Activated T-helper 2 cell treated with anti-CD3 and anti-CD28 coated beads, Interferon-gamma antibody, Interleukin-2, Interleukin-4, amounts not matched to agents 10 μg/mL and 5 μg/mL and 100 μg/mL, durations not matched to agents 14 hours and 24 hours and 36 hours (primary cell): Measurements from ENCODE around the gene SLC2A9. TPM values are rescaled to one million over a fixed set of nuclear protein-coding genes. Genes with fewer than 3 reads are reported as not detected.

Source experiments
- DNase-seq: peaks from one replicate; pipeline ENCODE4 v3.0.0; 2021; ENCODE audit warnings: low spot score
- H3K27ac Mint-ChIP-seq: one replicate; pipeline ENCODE4 v1.8.0; 2021; ENCODE audit warnings: mixed read lengths
- H3K27me3 Mint-ChIP-seq: one replicate; pipeline ENCODE4 v1.8.0; 2021; ENCODE audit warnings: low read depth, mixed read lengths
- H3K36me3 Mint-ChIP-seq: one replicate; pipeline ENCODE4 v1.8.0; 2021; ENCODE audit warnings: low read depth, mixed read lengths
- H3K4me1 Mint-ChIP-seq: one replicate; pipeline ENCODE4 v1.8.0; 2021; ENCODE audit warnings: low read depth, mixed read lengths
- H3K4me3 Mint-ChIP-seq: one replicate; pipeline ENCODE4 v1.8.0; 2021; ENCODE audit warnings: low read depth, mild to moderate bottlenecking, moderate library complexity, mixed read lengths
- H3K9me3 Mint-ChIP-seq: one replicate; pipeline ENCODE4 v1.8.0; 2021; ENCODE audit warnings: mixed read lengths
- intact Hi-C: fragments of 100-400 bp; cut with micrococcal nuclease; formaldehyde crosslinking; loops from one replicate; pipeline ENCODE4 v1.15.1; 2023
- total RNA-seq: library from RNA; stranded (reverse); gene quantifications from 2 replicates; pipeline ENCODE4 v1.2.3, GENCODE V29; 2022

The SLC2A9 gene
- total RNA-seq, 1 donor from 2014 or later: 1.3 TPM

DNA sequence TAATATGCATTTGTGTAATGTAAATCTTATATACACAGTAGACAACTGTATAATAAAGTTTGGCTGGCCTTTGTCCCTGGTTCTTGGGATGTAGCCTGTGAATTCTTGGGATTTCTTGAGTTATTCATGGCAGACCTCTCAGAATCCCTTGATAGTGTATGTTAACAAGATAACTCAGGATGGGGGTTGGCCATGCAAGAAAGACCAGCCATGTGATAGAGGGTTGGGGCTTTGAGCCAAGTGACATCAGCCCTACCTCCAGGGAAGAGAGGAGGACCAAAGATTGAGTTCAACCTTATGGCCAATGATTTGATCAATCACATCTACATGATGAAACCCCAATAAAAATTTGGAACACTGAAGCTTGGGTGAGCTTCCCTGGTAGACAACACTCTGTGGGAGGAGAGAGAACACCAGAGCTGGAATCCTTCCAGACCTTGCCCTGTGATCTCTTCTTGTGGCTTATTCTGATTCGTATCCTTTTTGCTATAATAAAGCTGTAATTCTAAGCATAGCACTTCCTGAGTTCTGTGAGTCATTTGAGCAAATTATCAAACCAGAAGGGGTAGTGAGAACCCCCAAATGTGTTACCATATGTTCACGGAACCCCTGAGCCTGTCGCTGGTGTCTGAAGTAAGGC is 11.3 kb downstream of the SLC2A9 start:
- Mint-ChIP-seq H3K36me3 (no peaks in the 10 kb centered on the region), H3K9me3 (no peaks in the 10 kb centered on the region), H3K4me1 (peaks cover 22% of the 10 kb centered on the region), H3K27ac (no peak overlapping the region), H3K4me3 (no peak overlapping the region), H3K27me3 (no peaks in the 10 kb centered on the region)
- no peak for DNase-seq
- intact Hi-C loops: loop anchor here (10.0 kb wide), 1 partner anchor 105 kb away; no protein-coding TSS in a partner anchor

DNA sequence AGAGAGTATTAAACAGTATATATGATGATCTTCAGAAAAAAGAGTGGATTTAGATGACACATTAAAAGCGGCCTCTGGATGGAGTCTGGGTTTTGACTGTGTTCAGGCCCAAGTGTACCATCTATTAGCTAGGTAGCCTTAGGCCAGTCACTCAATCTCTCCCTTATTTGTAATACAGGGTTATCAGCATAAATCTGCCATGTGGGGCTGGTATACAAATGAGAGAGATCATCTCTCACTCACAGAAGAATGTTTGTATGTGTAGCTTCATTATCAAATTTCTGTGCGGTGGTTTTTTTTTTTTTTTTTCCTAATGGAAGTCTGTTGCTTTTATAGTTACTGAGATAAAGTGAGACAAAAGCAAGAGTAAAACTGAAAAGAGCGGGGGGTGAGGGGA is 12.7 kb downstream of the SLC2A9 start:
- Mint-ChIP-seq H3K4me3 (no peak overlapping the region), H3K9me3 (no peaks in the 10 kb centered on the region), H3K36me3 (no peaks in the 10 kb centered on the region), H3K4me1 (peaks cover 33% of the 10 kb centered on the region), H3K27ac (no peak overlapping the region), H3K27me3 (no peaks in the 10 kb centered on the region)
- DNase-seq: no peak
- intact Hi-C loops: loop anchor here (10.0 kb wide), 1 partner anchor 104 kb away; no protein-coding TSS in a partner anchor

DNA sequence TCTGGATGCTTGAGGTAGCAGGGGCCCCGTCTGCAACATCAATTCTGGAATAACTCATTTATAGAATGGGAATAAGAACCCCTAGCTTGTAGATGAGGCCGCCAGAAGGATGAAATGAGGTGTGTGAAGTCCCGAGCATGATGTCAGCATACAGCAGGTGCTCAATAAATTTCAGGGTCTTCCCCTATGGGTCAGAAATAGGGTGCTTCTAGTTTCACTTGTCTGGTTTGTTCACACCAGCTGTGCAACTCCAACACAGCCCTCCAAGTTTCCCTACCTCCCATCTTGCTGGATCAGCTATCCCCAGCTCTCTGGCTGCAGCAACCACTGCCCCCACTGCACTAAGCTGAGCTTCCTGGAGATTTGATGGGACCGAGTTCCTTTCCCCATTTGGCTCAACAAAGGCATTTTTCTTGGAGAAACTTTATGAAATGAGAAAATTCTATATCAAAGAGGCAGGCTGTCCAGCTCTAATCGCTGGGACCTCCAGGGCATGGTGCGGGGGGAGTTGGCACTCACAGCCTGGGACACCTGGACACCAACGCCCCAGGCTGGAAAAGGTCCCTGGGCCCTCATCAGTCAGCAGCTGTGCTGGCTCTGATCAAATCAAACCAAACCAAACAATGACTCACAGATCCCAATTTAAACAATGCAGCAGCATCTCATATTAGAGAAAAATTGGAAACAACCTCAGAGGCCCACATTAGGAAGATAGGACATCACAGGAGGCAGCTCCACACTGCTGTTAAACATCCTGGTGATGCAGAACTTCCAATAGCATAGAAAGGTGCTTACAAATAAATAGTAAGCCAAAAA is 13.3 kb downstream of the SLC2A9 start:
- Mint-ChIP-seq H3K4me1 (peaks cover 37% of the 10 kb centered on the region), H3K9me3 (no peaks in the 10 kb centered on the region), H3K27ac (no peak overlapping the region), H3K27me3 (no peaks in the 10 kb centered on the region), H3K4me3 (no peak overlapping the region), H3K36me3 (no peaks in the 10 kb centered on the region)
- no peak for DNase-seq
- intact Hi-C loops: loop anchor here (10.0 kb wide), 1 partner anchor 103 kb away; no protein-coding TSS in a partner anchor

DNA sequence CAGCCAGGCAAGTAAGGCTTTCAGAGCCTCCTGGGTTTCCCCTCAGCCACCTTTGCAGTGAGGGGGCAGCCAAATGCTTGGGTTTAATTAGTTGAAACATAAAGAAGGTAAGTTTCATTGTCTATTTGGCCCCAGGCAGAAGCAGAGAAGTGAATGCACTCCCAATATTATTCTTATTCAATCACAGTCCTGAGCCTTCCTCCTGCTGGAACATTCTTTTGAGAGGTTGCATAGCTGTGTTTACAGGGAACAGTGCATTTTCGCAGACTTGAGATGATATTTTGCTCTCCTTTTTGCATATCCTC is 13.9 kb downstream of the SLC2A9 start:
- no peaks in the 10 kb centered on the region for H3K27me3 Mint-ChIP-seq
- no peaks in the 10 kb centered on the region for H3K36me3 Mint-ChIP-seq
- H3K4me1 Mint-ChIP-seq: peaks cover 40% of the 10 kb centered on the region
- no peak overlapping the region for H3K4me3 Mint-ChIP-seq
- H3K9me3 Mint-ChIP-seq: no peaks in the 10 kb centered on the region
- H3K27ac Mint-ChIP-seq: no peak overlapping the region
- intact Hi-C loops: loop anchor here (10.0 kb wide), 1 partner anchor 103 kb away; no protein-coding TSS in a partner anchor
- no peak for DNase-seq

DNA sequence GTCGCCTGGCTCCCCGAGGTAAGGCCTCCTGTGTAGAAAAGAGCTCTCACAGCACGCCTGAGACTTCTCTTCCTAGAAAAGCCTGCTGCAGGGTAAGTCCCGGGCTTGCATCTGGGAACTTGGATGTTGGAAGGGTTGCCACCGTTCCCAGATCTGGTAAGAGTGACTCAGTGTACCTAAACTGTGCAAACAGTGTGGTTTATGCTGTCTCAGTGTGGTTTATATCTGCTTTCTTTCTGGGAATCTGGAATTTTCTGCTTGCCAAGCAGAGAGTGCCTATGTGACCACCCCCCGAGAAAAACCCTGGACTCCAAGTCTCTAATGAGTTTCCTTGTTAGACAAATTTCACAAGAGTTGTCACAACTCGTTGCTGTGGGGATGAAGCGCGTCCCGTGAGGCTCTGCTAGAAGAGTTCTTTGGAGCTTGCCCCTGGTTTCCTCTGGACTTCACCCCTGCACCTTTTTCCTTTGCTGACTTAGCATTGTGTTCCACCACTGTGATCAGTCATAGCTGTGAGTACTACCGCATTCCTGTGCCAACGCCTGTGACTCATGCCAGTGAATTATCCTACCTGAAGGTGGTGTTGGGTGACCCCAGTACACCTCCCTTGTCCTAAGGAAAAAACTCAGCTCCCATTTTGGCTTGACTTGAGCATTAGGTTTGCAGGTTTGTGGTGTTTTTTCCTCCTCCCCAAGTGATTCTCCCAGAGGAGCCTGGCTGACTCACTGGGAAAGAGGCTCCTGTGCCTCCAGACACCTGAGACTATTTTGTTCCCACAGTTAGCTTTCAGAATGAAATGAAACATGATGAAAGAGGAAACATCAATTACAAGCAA is 14.5 kb downstream of the SLC2A9 start:
- no peak for DNase-seq
- no peaks in the 10 kb centered on the region for H3K9me3 Mint-ChIP-seq
- H3K4me1 Mint-ChIP-seq: peaks cover 40% of the 10 kb centered on the region
- H3K36me3 Mint-ChIP-seq: no peaks in the 10 kb centered on the region
- intact Hi-C loops: loop anchor here (10.0 kb wide), 1 partner anchor 102 kb away; no protein-coding TSS in a partner anchor
- no peaks in the 10 kb centered on the region for H3K27me3 Mint-ChIP-seq
- H3K4me3 Mint-ChIP-seq: no peak overlapping the region
- no peak overlapping the region for H3K27ac Mint-ChIP-seq

DNA sequence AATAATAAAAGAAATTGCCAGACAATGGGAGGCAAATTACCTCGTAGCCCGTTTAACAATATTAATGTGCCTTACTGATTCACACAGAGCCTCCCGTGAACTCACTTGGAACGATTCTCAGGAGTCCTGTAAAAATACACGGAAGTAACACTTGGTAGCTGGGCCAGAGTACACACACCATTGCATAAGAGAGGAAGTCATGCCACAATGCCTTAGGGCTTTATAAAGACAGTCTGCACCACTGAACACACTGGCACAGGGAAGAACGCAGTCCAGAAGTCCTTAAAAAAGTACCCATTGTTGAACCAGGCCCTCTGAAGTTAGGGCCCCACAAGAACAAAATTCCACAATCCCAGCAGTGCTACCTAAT is 15.1 kb downstream of the SLC2A9 start:
- no peaks in the 10 kb centered on the region for H3K9me3 Mint-ChIP-seq
- no peaks in the 10 kb centered on the region for H3K36me3 Mint-ChIP-seq
- peaks cover 40% of the 10 kb centered on the region for H3K4me1 Mint-ChIP-seq
- H3K4me3 Mint-ChIP-seq: no peak overlapping the region
- no peak for DNase-seq
- no peak overlapping the region for H3K27ac Mint-ChIP-seq
- intact Hi-C loops: loop anchor here (10.0 kb wide), 1 partner anchor 101 kb away; no protein-coding TSS in a partner anchor
- H3K27me3 Mint-ChIP-seq: no peaks in the 10 kb centered on the region

DNA sequence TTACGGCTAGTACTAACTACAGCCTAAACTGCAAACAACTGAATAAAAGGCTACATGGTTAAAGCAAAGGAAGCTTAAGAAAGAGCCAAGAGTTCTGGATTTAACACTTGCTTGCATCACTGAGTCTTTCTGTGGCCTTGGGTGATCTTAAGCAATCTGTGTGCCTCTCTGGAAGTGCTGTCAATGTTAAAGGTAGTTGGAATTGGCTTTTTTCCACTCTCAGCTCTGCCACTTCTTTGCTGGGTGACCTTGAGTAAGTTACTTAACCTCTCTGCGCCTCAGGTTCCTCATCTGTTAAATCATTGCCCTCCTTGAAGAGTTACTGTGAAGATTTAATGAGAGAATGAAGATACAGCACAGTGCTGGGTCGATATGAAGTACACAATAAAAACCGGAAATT is 15.7 kb downstream of the SLC2A9 start:
- H3K27me3 Mint-ChIP-seq: no peaks in the 10 kb centered on the region
- H3K4me3 Mint-ChIP-seq: no peak overlapping the region
- intact Hi-C loops: loop anchor here (10.0 kb wide), 1 partner anchor 101 kb away; no protein-coding TSS in a partner anchor
- H3K36me3 Mint-ChIP-seq: no peaks in the 10 kb centered on the region
- DNase-seq: no peak
- peaks cover 45% of the 10 kb centered on the region for H3K4me1 Mint-ChIP-seq
- H3K9me3 Mint-ChIP-seq: no peaks in the 10 kb centered on the region
- H3K27ac Mint-ChIP-seq: no peak overlapping the region

DNA sequence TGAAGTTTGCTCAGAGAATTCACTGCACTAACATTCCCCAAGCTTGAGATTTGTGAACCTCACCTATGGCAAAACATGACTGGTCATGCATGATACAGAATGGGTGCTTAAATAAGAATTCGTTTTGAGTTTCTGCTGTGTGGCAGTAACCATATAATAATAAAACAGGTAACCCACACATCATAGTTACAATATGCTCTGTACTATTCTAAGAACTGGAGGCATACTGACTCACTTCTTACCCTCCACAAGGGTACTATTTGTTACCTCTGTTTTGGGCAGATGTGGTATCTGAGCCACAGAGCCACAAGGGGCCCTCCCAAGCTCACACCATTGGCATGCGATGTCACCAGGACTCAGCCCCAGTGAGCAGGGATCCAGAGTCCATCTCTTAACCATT is 17.6 kb downstream of the SLC2A9 start:
- DNase-seq: no peak
- Mint-ChIP-seq H3K4me1 (peaks cover 58% of the 10 kb centered on the region), H3K9me3 (no peaks in the 10 kb centered on the region), H3K36me3 (no peaks in the 10 kb centered on the region), H3K27me3 (no peaks in the 10 kb centered on the region), H3K27ac (peak overlapping the region; percentile 40), H3K4me3 (no peak overlapping the region)
- intact Hi-C loops: loop anchor here (5.0 to 10.0 kb wide), 2 partner anchors 94 to 99 kb away; no protein-coding TSS in a partner anchor

DNA sequence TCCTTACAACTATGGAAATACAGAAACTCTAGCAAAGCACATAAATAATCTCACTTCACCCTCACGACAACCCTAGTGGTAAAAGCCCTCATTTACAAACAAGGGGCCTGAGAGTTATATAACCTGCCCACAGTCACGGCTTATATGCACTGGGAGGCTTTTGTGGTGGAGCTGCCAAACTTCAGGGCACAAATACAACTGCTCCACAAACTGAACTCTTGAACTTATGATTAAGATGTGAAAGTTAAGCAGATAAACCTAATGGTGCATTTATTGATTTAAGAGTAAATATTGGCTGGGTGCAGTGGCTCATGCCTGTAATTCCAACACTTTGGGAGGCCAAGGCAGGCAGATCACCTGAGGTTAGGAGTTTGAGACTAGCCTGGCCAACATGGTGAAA is 19.0 kb downstream of the SLC2A9 start:
- no peak overlapping the region for H3K27ac Mint-ChIP-seq
- intact Hi-C loops: loop anchor here (5.0 to 10.0 kb wide), 2 partner anchors 95 to 97 kb away; no protein-coding TSS in a partner anchor
- no peaks in the 10 kb centered on the region for H3K36me3 Mint-ChIP-seq
- no peak for DNase-seq
- no peak overlapping the region for H3K4me3 Mint-ChIP-seq
- H3K9me3 Mint-ChIP-seq: no peaks in the 10 kb centered on the region
- no peaks in the 10 kb centered on the region for H3K27me3 Mint-ChIP-seq
- H3K4me1 Mint-ChIP-seq: peaks cover 59% of the 10 kb centered on the region

DNA sequence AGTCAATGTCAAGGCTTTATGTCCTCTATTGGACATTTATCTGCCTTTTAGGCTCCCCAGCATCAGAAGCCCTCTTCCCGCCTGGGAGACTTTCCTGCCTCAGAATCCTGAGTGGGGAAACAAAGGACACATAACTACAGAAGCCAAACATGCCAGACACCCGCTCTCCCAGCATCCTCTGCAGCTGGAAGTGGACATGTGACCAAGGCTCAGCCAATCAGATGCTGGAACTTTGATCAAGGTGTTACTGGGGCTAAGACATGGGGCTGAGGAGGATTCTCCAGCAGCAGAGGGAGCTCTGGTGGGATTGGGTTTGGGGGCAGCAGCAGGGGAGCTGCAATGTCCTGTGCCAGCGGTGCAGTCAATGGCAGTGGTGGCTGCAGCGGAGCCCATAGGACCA is 19.5 kb downstream of the SLC2A9 start:
- intact Hi-C loops: loop anchor here (2.0 to 10.0 kb wide), 4 partner anchors 17 to 189 kb away; no protein-coding TSS in a partner anchor
- H3K36me3 Mint-ChIP-seq: no peaks in the 10 kb centered on the region
- H3K27me3 Mint-ChIP-seq: no peaks in the 10 kb centered on the region
- no peak for DNase-seq
- H3K4me3 Mint-ChIP-seq: no peak overlapping the region
- H3K9me3 Mint-ChIP-seq: no peaks in the 10 kb centered on the region
- no peak overlapping the region for H3K27ac Mint-ChIP-seq
- H3K4me1 Mint-ChIP-seq: peaks cover 54% of the 10 kb centered on the region

DNA sequence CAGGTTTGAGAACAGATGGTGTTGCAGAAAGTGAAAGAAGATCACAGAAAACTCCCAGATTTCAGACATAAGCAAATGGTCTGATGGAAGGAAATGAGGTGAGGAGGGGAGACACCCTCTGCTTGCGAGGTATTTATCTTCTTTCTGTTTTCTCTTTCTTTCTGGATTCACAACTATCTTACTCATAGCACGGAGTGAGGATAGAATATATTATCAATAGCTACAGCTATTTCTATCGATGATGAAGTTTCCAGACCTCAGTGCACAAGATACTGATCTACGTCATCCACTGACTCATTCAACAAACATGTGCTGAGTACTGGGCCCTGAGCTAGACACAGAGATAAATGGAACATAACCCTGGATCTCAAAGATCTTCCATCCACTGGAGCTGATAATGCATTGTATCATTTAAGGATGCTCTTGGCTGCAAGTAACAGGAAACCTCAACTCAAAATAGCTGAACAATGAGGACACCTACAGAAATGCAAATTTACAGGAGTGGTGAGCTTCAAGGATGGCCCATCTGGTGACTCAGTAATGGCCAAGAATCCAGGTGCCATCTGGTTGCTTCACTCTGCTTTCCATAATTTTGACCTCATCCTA is 21.2 kb downstream of the SLC2A9 start:
- Mint-ChIP-seq H3K4me1 (peaks cover 58% of the 10 kb centered on the region), H3K27me3 (no peaks in the 10 kb centered on the region), H3K27ac (peak overlapping the region; percentile 58), H3K36me3 (no peaks in the 10 kb centered on the region), H3K4me3 (no peak overlapping the region), H3K9me3 (no peaks in the 10 kb centered on the region)
- no peak for DNase-seq
- intact Hi-C loops: loop anchor here (1.0 to 10.0 kb wide), 5 partner anchors 19 to 187 kb away; no protein-coding TSS in a partner anchor

DNA sequence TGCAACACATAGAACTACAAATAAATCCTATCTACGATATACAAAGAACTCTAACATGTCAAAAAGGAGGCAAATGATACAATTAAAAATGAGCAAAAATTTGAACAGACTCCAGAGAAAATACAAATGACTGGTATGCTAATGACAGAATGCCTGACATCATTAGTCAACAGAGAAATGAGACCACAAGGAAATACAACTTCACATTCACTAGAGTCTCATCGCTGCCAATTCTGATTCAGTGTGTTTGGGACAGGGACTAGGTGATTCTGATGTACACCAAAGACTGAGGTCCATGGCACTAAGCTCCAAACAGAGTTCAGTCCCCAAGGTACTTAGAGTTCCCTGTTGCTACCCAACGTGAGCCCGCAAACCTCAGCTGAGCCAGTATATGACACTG is 23.4 kb downstream of the SLC2A9 start:
- DNase-seq: no peak
- Mint-ChIP-seq H3K36me3 (no peaks in the 10 kb centered on the region), H3K9me3 (no peaks in the 10 kb centered on the region), H3K4me1 (peaks cover 50% of the 10 kb centered on the region), H3K4me3 (no peak overlapping the region), H3K27ac (peak overlapping the region; percentile 19), H3K27me3 (no peaks in the 10 kb centered on the region)
- intact Hi-C loops: no loop called here
